ENCODE measurements around the gene DDX25. TPM values are rescaled to one million over a fixed set of nuclear protein-coding genes. Genes with fewer than 3 reads are reported as not detected.
A peak's percentile ranks its signal among the peaks of the same experiment; 100 is the strongest.

DDX25 gene
- total and polyA plus RNA-seq, 2 experiments from 2014 or later: 0.80 to 0.87 TPM

DNA sequence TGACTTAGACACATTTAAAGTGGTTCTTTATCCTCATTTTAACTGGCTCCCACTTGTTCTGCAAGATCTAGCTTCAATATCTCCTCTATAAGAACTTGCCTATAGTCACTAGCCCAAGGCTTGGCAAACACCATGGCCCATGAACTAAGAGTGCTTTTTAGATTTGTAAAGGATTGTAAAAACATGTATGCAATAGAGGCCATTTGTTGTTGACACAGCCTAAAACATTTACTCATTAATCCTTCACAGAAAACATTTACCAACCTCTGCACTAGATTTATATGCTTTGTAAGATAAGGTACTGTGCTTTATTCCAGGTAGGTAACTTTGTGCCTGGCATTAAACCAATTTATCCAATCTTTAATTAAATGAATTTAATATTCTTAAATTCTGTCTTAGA, 11.3 kb upstream of the DDX25 start:
- H2AFZ ChIP-seq: no peak overlapping the region
- no peaks in the 10 kb centered on the region for H3K9me3 ChIP-seq (ENCODE audit: low read depth)
- H3K4me2 ChIP-seq: peak overlapping the region; percentile 31
- H4K20me1 ChIP-seq (ENCODE audit: insufficient read depth, poor library complexity, severe bottlenecking): no peaks in the 10 kb centered on the region
- TF ChIP-seq, protein P1, sequence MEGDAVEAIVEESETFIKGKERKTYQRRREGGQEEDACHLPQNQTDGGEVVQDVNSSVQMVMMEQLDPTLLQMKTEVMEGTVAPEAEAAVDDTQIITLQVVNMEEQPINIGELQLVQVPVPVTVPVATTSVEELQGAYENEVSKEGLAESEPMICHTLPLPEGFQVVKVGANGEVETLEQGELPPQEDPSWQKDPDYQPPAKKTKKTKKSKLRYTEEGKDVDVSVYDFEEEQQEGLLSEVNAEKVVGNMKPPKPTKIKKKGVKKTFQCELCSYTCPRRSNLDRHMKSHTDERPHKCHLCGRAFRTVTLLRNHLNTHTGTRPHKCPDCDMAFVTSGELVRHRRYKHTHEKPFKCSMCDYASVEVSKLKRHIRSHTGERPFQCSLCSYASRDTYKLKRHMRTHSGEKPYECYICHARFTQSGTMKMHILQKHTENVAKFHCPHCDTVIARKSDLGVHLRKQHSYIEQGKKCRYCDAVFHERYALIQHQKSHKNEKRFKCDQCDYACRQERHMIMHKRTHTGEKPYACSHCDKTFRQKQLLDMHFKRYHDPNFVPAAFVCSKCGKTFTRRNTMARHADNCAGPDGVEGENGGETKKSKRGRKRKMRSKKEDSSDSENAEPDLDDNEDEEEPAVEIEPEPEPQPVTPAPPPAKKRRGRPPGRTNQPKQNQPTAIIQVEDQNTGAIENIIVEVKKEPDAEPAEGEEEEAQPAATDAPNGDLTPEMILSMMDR (IDR thresholded peaks at IDR 0.05; ENCODE audit: poor library complexity): no peak
- H3K79me2 ChIP-seq: peaks cover 66% of the 10 kb centered on the region
- H3K4me3 ChIP-seq: no peak overlapping the region
- H3K4me1 ChIP-seq (ENCODE audit: insufficient read depth): peaks cover 13% of the 10 kb centered on the region
- H3K27me3 ChIP-seq: no peaks in the 10 kb centered on the region
- no peaks in the 10 kb centered on the region for H3K9me2 ChIP-seq (replicated peaks; ENCODE audit: insufficient read depth)
- peak overlapping the region; percentile 18 for H3K27ac ChIP-seq
- no peak for DNase-seq (ENCODE audit: low spot score)
- no peaks in the 10 kb centered on the region for H3K36me3 ChIP-seq (replicated peaks; ENCODE audit: insufficient read depth, low read depth)

DNA sequence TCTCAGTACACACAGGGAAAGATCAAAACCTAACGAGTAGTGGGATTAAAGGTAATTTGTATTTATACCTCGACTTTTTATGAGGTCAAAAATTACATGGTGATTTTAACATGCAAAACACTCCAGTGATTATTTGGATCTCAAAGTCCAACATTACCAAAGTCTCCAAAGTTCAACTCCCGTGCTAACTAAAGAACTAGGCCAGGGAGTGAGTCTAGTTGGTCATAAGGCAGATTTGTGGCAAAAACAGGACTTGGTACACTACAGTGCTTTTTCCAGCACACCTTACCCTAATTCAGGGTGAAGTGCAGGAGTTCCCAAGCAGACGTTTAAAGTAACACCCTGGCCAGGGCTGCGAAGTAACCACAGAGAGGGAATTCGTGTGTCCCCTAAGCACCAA, 2.4 kb upstream of the DDX25 start:
- Histone ChIP-seq H3K4me1 (ENCODE audit: insufficient read depth) (peaks cover 14% of the 10 kb centered on the region), H3K27me3 (peaks cover 14% of the 10 kb centered on the region), H3K36me3 (replicated peaks; ENCODE audit: insufficient read depth, low read depth) (no peaks in the 10 kb centered on the region), H2AFZ (no peak overlapping the region), H3K27ac (no peak overlapping the region), H3K4me2 (peak overlapping the region; percentile 85), H3K4me3 (no peak overlapping the region), H3K9me3 (ENCODE audit: low read depth) (no peaks in the 10 kb centered on the region), H3K9me2 (replicated peaks; ENCODE audit: insufficient read depth) (no peaks in the 10 kb centered on the region), H4K20me1 (ENCODE audit: insufficient read depth, poor library complexity, severe bottlenecking) (no peaks in the 10 kb centered on the region), H3K79me2 (peaks cover 39% of the 10 kb centered on the region)
- 85% methylated on average over 6 of the region's 6 CpGs for WGBS (ENCODE audit: low lambda C conversion rate, missing lambda C conversion rate)
- no peak for TF ChIP-seq EZH2 (IDR thresholded peaks at IDR 0.05; ENCODE audit: borderline replicate concordance)
- TF ChIP-seq, protein P1 (IDR thresholded peaks at IDR 0.05; ENCODE audit: poor library complexity): no peak
- TF ChIP-seq EZH2phosphoT487 (IDR thresholded peaks at IDR 0.05; ENCODE audit: low read depth, severe bottlenecking, unreplicated experiment): no peak
- no peak for DNase-seq (ENCODE audit: low spot score)

- H3K79me2 ChIP-seq: peaks cover 34% of the 10 kb centered on the region
- no peak for TF ChIP-seq EZH2phosphoT487 (IDR thresholded peaks at IDR 0.05; ENCODE audit: low read depth, severe bottlenecking, unreplicated experiment)
- TF ChIP-seq, protein P1 (IDR thresholded peaks at IDR 0.05; ENCODE audit: poor library complexity): no peak
- no peak for TF ChIP-seq EZH2 (IDR thresholded peaks at IDR 0.05; ENCODE audit: borderline replicate concordance)
Observed at GRCh38 chr11:125902277-125902926, 1.9 kb upstream of the DDX25 start.

More at GRCh38 chr11:125902277-125902926, 1.9 kb upstream of the DDX25 start:
- Histone ChIP-seq H3K4me1 (ENCODE audit: insufficient read depth) (peaks cover 14% of the 10 kb centered on the region), H3K36me3 (replicated peaks; ENCODE audit: insufficient read depth, low read depth) (no peaks in the 10 kb centered on the region), H3K4me2 (peak overlapping the region; percentile 85), H2AFZ (peak overlapping the region; percentile 73), H3K4me3 (peak overlapping the region; percentile 49), H3K9me2 (replicated peaks; ENCODE audit: insufficient read depth) (no peaks in the 10 kb centered on the region), H3K27ac (peak overlapping the region; percentile 64), H4K20me1 (ENCODE audit: insufficient read depth, poor library complexity, severe bottlenecking) (no peaks in the 10 kb centered on the region), H3K27me3 (peaks cover 14% of the 10 kb centered on the region), H3K9me3 (ENCODE audit: low read depth) (no peaks in the 10 kb centered on the region)
- WGBS (ENCODE audit: low lambda C conversion rate, missing lambda C conversion rate): 58% methylated on average over 13 of the region's 20 CpGs
- DNase-seq (ENCODE audit: low spot score): no peak

All from hepatocyte (in vitro differentiated cells).